ENCODE measurements around the gene RNF182.

The RNF182 gene

DNA sequence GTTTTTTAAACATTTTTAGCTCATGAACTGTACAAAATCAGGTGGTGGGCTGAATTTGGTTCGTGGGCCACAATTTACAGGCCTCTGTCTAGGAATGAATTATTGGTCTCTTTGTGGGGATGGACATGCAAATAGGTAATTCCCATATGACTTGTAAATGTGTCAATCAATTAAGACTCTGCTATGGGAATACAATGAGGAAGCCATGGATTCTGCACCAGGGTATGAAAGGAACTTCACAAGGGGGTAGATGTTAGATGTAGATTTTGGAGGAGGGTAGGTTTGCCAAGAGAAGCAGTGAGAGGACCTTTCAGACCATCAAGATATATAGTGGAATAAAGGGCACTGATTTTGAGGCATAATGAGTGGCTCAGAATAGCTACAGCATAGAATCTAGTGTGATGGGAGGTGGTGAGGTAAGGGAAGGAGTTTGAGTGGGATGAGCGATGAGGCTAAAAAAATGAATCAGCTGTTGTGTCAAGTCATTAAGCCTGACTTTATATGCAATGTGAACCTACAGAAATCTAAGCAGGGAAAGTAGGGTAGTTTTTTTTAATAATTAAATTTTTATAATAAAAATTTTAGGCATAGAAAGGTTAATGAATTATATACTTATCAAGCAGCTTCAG, 32.6 kb upstream of the RNF182 start:
- Histone ChIP-seq H3K4me3 (no peak overlapping the region), H4K20me1 (no peaks in the 10 kb centered on the region), H3K9me3 (replicated peaks in 1 of 11) (no peaks in the 10 kb centered on the region; a peak in 1 of 22 replicates), H3K27ac (no peak overlapping the region), H3K9ac (no peak overlapping the region), H3K4me2 (no peak overlapping the region), H3K36me3 (no peaks in the 10 kb centered on the region), H3K27me3 (no peaks in the 10 kb centered on the region), H3K4me1 (no peaks in the 10 kb centered on the region)
- no peak for TF ChIP-seq Cebpa-rat (IDR thresholded peaks at IDR 0.05)

GRCh38 chr6:13902922-13903321, 21.8 kb upstream of the RNF182 start:
- H3K4me2 ChIP-seq = no peak overlapping the region
- H3K36me3 ChIP-seq = no peaks in the 10 kb centered on the region
- TF ChIP-seq Cebpa-rat (IDR thresholded peaks at IDR 0.05) = no peak
- H3K9ac ChIP-seq = no peak overlapping the region
- no peak overlapping the region for H3K4me3 ChIP-seq
- no peaks in the 10 kb centered on the region for H3K9me3 ChIP-seq (replicated peaks in 1 of 11)
- no peaks in the 10 kb centered on the region for H3K27me3 ChIP-seq
- no peaks in the 10 kb centered on the region for H4K20me1 ChIP-seq
- peaks cover 5 to 24% (median 18%) of the 10 kb centered on the region in 10 experiments; a peak in 18 of 20 replicates for H3K4me1 ChIP-seq
- H3K27ac ChIP-seq = no peak overlapping the region

GRCh38 chr6:13903364-13903763, 21.4 kb upstream of the RNF182 start:
- peaks cover 5 to 28% (median 18%) of the 10 kb centered on the region in 10 experiments; a peak in 18 of 20 replicates for H3K4me1 ChIP-seq
- H4K20me1 ChIP-seq = no peaks in the 10 kb centered on the region
- no peak overlapping the region for H3K9ac ChIP-seq
- H3K9me3 ChIP-seq (replicated peaks in 1 of 11) = no peaks in the 10 kb centered on the region
- H3K4me2 ChIP-seq = no peak overlapping the region
- no peak for TF ChIP-seq Cebpa-rat (IDR thresholded peaks at IDR 0.05)
- H3K36me3 ChIP-seq = no peaks in the 10 kb centered on the region
- no peaks in the 10 kb centered on the region for H3K27me3 ChIP-seq
- H3K4me3 ChIP-seq = no peak overlapping the region
- no peak overlapping the region for H3K27ac ChIP-seq

DNA sequence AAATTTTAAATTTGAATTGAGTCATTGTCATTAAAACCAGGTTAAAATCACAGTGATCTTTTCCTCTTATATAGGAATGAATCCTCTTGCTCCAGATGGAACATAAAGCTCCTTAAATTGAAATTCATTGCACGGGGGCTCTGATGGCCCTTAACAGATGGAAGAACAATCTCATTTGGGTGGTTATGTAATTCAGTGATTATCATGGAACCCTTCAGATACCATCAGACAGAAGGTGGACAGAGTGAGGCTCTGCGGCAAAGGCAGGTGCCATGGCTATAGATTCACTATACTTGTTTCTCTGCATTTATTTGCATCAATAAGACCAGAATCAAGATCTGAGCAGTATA, 17.8 kb upstream of the RNF182 start:
- Histone ChIP-seq H4K20me1 (no peaks in the 10 kb centered on the region), H3K4me1 (peaks cover 5 to 32% (median 18%) of the 10 kb centered on the region in 10 experiments; a peak in 18 of 20 replicates), H3K27ac (peak overlapping the region in 3 of 11 experiments; percentile 14 to 47 (median 34); a peak in 3 of 22 replicates), H3K4me2 (peak overlapping the region in 9 of 11 experiments; percentile 31 to 65 (median 53); a peak in 16 of 22 replicates), H3K27me3 (no peaks in the 10 kb centered on the region), H3K9ac (no peak overlapping the region), H3K4me3 (no peak overlapping the region), H3K36me3 (no peaks in the 10 kb centered on the region), H3K9me3 (replicated peaks in 1 of 11) (no peaks in the 10 kb centered on the region)
- no peak for TF ChIP-seq Cebpa-rat (IDR thresholded peaks at IDR 0.05)

DNA sequence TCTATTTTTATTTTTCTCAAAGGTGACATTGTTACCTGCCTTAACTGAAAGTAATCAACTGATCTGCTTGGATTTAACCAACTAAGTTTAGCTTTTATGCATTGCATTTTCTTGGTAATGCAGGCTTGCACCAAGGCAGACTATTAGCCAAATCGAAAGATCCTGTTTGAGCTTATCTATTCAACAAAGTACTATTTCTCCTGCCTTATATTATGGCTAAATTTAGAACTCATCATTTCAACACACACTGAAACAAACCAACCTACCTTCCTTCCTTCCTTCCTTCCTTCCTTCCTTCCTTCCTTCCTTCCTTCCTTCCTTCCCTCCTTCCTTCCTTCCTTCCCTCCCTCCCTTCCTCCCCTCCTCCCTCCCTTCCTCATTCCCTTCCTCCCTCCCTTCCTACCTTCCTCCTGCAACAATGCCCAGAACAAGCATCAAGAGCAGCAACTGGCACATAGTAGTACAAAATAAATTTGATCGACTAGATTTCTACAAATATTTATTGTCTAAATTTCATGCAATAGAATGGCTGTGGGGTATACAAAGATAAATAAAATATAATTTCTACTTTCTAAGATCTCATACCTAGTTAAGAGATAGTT, 17.0 kb upstream of the RNF182 start:
- H3K4me2 ChIP-seq = peak overlapping the region in 8 of 11 experiments; percentile 31 to 65 (median 52); a peak in 14 of 22 replicates
- TF ChIP-seq Cebpa-rat (IDR thresholded peaks at IDR 0.05) = no peak

DNA sequence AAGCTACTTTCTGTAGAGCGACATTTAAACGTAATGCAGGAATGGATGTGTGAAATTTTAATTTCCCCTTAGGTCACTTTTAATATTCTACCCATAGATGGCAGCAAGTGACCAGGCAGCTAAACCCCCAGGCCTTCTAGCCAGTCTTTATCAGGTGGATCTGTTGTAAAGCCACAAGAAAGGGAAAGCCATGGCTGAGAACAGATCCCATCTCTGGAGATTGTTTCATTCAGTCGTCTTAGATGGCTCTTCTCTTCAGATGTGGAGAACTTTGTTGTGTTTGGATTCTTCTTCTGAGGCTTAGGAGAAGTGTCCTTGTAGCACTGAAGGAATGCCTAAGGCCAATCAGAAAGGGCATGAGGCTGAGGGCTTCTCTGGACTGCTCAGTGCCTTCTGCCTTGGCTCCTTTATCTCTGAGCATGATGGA, 15.8 kb upstream of the RNF182 start:
- Histone ChIP-seq H3K4me3 (no peak overlapping the region), H3K36me3 (no peaks in the 10 kb centered on the region), H3K9me3 (replicated peaks in 1 of 11) (no peaks in the 10 kb centered on the region), H3K9ac (no peak overlapping the region), H3K4me1 (peaks cover 5 to 32% (median 18%) of the 10 kb centered on the region in 10 experiments; a peak in 18 of 20 replicates), H3K27ac (no peak overlapping the region), H3K27me3 (no peaks in the 10 kb centered on the region), H3K4me2 (no peak overlapping the region), H4K20me1 (no peaks in the 10 kb centered on the region)
- no peak for TF ChIP-seq Cebpa-rat (IDR thresholded peaks at IDR 0.05)

More for the DNA sequence above, 17.0 kb upstream of the RNF182 start:
- no peaks in the 10 kb centered on the region for H4K20me1 ChIP-seq
- peak overlapping the region in 4 of 11 experiments; percentile 14 to 47 (median 32); a peak in 4 of 22 replicates for H3K27ac ChIP-seq
- no peaks in the 10 kb centered on the region for H3K27me3 ChIP-seq
- no peaks in the 10 kb centered on the region for H3K36me3 ChIP-seq
- no peaks in the 10 kb centered on the region for H3K9me3 ChIP-seq (replicated peaks in 1 of 11)
- peaks cover 5 to 32% (median 18%) of the 10 kb centered on the region in 10 experiments; a peak in 18 of 20 replicates for H3K4me1 ChIP-seq
- no peak overlapping the region for H3K4me3 ChIP-seq
- H3K9ac ChIP-seq = no peak overlapping the region

DNA sequence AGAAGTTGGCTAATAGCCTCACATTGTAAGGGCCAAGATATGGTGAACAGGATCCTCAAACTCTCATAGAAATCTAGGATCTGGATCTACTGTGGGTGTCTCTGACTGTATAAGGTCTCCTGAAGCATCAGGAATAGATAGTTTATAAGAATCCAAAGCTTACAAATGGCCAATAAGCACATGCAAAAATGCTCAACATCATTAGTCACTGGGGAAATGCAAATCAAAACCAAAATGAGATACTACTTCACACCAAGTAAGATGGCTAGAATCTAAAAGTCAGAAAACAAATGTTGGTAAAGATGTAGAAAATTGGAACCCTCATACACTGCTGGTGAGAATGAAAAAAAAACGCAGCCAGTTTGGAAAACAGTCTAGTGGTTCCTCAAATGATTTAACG, 14.3 kb upstream of the RNF182 start:
- no peak overlapping the region for H3K4me3 ChIP-seq
- no peaks in the 10 kb centered on the region for H3K27me3 ChIP-seq
- H3K9me3 ChIP-seq (replicated peaks in 1 of 11) = no peaks in the 10 kb centered on the region
- no peaks in the 10 kb centered on the region for H4K20me1 ChIP-seq
- H3K36me3 ChIP-seq = no peaks in the 10 kb centered on the region
- H3K9ac ChIP-seq = no peak overlapping the region
- no peak for TF ChIP-seq Cebpa-rat (IDR thresholded peaks at IDR 0.05)
- H3K4me2 ChIP-seq = no peak overlapping the region
- no peak overlapping the region for H3K27ac ChIP-seq
- peaks cover 5 to 32% (median 18%) of the 10 kb centered on the region in 10 experiments; a peak in 18 of 20 replicates for H3K4me1 ChIP-seq

GRCh38 chr6:13911337-13911736, 13.4 kb upstream of the RNF182 start:
- Histone ChIP-seq H3K27me3 (no peaks in the 10 kb centered on the region), H3K9me3 (replicated peaks in 1 of 11) (no peaks in the 10 kb centered on the region), H3K36me3 (no peaks in the 10 kb centered on the region), H3K9ac (no peak overlapping the region), H3K4me1 (peaks cover 6 to 28% (median 20%) of the 10 kb centered on the region in 10 experiments; a peak in 19 of 20 replicates), H3K4me3 (no peak overlapping the region), H3K4me2 (no peak overlapping the region), H4K20me1 (no peaks in the 10 kb centered on the region), H3K27ac (no peak overlapping the region)
- no peak for TF ChIP-seq Cebpa-rat (IDR thresholded peaks at IDR 0.05)

GRCh38 chr6:13913226-13914001, 11.3 kb upstream of the RNF182 start:
- no peaks in the 10 kb centered on the region for H3K27me3 ChIP-seq
- no peaks in the 10 kb centered on the region for H3K9me3 ChIP-seq (replicated peaks in 1 of 11)
- no peak overlapping the region for H3K27ac ChIP-seq
- H3K9ac ChIP-seq = no peak overlapping the region
- H3K4me1 ChIP-seq = peaks cover 5 to 9% (median 8%) of the 10 kb centered on the region in 10 experiments; a peak in 16 of 20 replicates
- TF ChIP-seq Cebpa-rat (IDR thresholded peaks at IDR 0.05) = no peak
- no peaks in the 10 kb centered on the region for H3K36me3 ChIP-seq
- no peak overlapping the region for H3K4me2 ChIP-seq
- no peaks in the 10 kb centered on the region for H4K20me1 ChIP-seq
- no peak overlapping the region for H3K4me3 ChIP-seq

All from BLaER1 treated with 17β-estradiol and CSF1 and Interleukin-3, amounts not matched to agents 10 nM and 100 nM (cell line).